ENCODE results near the gene NPIPA1.
"Not testable (repeated sequence)": the region's sequence is repeated elsewhere in the genome, so short reads cannot be mapped to it uniquely, and the experiment has no call there.

NPIPA1 gene

DNA sequence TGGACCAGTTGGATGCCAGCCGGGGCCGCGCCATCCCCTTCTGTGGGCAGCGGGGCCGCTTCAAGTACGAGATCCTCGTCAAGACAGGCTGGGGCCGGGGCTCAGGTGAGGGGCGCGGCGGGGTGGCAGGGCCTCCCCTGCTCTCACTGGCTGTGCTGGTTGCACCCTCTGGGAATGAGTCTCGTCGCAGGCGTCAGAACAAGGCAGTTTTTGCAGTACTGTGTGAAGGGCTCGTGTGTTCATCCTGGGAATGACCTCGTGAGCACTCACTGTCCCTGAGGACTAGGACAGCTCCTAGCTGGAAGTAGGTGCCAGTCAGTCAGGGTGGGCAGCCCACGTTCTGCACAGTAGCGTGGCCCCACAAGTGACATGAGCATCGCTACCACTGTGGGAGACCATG, 6.3 kb upstream of the NPIPA1 start:
- not testable (repeated sequence) for DNase-seq

DNA sequence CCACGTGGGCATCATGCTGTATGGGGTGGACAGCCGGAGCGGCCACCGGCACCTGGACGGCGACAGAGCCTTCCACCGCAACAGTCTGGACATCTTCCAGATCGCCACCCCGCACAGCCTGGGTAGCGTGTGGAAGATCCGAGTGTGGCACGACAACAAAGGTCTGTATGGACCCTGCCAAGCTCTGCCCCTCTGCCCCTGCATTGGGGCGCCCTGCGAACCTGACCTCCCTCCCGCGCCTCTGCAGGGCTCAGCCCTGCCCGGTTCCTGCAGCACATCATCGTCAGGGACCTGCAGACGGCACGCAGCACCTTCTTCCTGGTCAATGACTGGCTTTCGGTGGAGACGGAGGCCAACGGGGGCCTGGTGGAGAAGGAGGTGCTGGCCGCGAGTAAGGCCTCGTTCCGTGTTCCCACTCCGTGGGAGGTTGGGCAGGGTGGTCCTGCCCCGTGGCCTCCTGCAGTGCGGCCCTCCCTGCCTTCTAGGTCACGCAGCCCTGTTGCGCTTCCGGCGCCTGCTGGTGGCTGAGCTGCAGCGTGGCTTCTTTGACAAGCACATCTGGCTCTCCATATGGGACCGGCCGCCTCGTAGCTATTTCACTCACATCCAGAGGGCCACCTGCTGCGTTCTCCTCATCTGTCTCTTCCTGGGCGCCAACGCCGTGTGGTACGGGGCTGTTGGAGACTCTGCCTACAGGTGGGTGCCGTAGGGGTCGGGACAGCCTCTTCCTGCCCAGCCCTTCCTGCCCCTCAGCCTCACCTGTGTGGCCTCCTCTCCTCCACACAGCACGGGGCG, 4.5 kb upstream of the NPIPA1 start:
- not testable (repeated sequence) for DNase-seq

DNA sequence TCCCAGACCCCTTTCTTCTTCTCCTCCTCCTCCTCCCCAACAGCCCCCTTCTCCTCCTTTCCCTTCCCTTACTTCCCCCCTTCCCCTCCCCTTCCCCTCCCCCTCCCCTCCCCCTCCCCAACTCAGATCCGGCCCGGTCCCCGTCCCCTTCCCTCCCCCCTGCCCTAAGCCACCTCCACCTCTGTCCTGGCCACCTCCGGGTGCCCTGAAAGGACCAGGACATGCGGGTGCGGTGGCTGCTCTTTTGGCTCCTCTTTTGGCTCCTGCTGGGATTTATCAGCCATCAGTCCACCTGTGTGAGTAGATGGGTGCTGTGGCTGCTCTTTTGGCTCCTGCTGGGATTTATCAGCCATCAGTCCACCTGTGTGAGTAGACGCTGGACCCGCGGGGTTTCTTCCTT, 751 bp downstream of the NPIPA1 start:
- DNase-seq, result not testable (repeated sequence)

DNA sequence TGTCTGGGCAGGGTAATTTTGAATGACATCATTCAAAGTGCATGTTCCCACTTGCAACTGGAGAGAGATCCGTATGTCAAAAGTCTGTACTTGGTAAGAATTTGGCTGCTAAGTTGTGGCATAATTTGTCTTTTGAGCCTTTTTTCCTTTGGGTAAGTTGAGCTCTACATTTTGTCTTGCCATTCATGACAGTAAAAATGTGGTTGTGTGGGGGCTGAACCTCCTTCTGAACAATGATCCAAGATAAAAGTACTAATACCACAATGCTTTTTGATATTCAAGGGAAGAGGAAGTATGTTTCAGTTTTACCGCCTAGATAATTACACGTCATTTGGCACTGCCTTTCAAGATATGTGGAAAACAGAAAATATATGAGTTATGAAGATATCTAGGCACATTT, 5.4 kb downstream of the NPIPA1 start:
- DNase-seq, result not testable (repeated sequence)

DNA sequence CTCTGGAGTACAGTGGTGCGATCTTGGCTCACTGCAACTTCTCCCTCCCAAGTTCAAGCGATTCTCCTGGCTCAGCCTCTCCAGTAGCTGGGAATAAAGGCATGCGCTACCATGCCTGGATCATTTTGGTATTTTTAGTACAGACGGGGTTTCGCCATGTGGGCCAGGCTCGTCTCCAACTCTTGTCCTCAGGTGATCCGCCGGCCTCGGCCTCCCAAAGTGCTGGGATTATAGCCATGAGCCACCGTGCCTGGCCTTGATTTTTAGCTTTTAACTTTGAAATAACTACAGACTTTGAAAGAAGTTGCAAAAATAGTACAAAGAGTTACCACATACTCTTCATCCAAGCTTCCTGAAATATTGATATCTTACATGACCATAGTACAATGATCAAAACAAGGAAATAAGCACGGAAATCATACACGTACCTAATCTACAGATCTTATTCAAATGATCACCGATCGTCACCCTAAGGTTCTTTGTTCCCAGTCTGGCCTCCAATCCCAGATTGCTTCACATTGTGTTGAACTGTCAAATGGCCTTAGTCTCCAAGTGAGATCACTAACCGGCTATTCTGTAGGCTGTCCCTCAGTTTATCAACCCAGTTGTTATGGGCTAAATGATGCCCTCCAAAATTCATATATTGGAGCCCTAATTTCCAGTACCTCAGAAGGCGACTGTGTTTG, 18.4 kb downstream of the NPIPA1 start:
- no peak for DNase-seq

DNA sequence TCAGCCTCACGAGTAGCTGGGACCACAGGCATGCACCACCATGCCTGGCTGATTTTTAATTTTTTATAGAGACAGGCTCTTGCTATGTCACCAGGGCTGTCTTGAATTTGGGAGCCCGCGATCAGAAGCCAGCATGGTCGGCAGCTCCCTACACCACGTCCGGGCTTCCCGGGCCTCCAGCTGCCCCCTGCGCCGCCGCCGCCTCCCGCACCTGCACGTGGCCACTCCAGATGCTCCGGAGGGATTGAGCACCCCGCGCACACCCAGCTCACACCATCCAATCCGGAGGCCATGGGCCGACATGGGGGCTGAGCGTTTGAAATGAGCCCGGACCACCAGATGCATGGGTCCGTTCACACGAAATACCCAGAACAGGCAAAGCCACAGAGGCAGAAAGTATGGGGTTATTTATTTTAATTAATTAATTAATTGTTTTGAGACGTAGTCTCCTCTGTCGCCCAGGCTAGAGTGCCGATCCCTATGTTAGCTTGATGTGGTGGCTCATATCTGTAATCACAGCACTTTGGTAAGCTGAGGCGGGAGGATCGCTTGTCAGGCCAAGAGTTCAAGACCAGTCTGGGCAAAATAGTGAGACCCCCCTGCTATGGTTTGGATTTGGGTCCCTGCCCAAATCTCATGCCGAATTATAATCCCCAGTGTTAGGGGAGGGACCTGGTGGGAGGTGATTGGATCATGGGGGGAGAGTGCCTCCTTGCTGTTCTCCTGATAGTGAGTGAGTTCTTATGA, 20.5 kb downstream of the NPIPA1 start:
- no peak for DNase-seq

DNA sequence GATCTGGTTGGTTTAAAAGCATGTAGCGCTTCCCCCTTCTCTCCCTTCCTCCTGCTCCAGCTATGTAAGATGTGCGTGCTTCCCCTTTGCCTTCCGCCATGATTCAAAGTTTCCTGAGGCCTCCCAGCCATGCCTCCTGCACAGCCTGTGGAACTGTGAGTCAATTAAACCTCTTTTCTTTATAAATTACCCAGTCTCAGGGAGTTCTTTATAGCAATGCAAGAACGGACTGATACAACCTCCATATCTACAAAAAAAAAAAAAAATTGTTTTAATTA, 21.0 kb downstream of the NPIPA1 start:
- DNase-seq, result no peak

DNA sequence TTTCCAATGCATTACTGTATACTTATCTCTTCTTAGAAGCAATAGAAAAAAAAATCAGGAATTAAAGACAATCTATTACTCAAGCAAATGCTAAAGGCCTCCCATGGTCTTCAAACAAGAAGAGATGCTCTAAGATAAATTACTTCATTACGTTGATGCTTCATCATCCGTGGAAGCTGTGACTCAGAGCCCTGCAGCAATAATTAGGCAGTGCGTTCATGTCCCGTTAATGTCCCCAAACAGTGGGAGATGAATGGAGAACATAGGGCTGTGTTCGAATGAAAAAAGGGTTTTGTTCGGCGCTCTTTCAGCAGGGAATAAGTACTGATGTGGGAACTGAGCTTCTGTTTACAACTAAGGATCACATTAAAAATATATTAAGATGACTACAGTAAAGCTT, 21.7 kb downstream of the NPIPA1 start:
- DNase-seq, result no peak

DNA sequence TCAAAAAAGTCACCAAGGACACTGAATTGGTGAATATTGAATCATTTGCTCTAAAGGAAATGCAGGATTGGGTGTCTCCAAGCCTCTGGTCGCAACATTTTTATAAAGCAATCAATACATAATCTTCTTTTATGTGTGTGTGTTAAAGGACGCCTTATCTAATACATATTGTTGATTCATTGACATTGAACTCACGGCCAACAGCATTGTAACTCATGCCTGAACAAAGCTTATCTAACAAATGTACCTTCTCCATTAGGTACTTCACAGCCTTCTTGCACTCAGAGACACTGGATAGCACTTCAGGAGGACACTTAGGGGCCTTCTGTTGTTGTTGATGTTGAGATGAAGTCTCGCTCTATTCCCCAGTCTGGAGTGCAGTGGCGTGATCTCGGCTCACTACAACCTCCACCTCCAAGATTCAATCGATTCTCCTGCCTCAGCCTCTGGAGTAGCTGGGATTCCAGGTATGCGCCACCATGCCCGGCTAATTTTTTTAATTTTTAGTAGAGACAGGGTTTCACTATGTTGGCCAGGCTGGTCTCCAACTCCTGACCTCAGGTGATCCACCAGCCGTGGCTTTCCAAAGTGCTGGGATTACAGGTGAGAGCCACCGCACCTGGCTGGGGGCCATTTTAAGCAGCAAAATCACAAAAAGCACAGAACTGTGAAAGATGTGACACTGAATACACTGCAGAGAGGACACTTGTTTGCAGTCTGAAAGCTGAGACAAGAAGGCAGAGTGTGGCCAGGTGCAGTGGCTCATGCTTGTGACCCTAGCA, 24.4 kb downstream of the NPIPA1 start:
- no peak for DNase-seq

DNA sequence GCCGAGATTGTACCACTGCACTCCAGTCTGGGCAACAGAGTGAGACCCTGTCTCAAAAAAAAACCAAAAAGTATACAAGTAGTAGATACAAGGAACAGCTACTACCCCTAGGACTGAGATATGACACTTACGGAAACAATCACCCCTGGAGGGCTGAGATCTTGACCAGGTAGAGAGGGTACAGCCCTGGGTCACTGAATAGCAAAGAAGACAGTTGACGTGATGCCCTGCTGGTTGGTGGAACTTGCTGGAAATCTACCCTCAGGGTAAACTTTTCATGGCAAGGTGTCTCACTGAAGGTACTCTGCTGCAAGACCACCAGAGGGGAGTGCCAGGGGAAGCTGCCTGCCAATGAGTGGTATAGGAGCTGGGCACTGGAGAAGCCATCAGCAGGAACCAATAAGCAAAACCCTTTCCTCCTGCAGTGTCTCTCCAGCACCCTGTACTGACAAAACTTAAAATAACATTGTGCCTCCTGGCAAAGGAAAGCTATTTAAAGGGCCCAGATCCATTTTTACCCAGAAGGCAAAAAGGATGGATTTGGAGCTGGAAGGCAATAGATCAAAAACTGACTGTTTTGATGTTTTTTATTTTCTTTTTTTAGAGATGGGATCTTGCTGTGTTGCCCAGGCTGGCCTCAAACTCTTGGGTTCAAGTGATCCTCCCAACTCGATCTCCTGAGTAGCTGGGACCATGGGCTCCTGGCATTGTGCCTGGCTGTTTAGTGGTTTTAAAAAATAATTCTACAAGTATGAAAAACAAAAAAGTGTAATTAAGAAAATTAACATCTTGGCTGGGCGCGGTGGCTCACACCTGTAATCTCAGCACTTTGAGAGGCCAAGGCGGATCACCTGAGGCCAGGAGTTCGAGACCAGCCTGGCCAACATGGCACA, 26.3 kb downstream of the NPIPA1 start:
- DNase-seq, result no peak

DNA sequence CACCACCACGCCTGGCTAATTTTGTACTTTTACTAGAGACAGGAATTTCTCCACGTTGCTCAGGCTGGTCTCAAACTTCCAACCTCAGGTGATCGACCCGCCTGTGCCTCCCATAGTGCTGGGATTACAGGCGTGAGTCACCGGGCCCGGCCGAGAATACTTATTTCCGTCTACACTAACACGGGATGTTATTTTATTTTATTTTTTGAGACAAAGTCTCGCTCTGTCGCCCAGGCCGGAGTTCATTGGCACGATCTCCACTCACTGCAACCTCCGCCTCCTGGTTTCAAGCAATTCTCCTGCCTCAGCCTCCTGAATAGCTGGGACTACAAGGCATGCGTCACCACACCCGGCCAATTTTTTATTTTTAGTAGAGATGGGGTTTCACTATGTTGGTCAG, 28.1 kb downstream of the NPIPA1 start:
- DNase-seq, result no peak

DNA sequence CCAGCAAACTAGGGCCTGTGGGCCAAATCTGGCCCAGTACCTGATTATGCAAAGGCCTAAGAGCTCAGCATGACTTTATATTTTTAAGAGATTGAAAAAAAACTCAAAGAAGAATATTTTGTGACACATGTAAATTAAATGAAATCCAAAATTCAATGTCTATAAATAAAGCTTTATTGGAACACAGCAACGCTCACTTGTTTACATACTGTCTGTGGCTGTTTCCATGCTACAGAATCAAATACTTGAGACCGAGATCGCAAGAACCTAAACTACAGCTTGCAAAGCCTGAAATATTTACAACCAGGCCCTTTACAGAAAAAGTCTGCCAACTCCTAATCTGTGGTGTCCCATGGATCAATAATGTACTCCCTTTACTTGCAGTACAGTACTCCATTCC, 32.6 kb downstream of the NPIPA1 start:
- DNase-seq, result not testable (repeated sequence)

DNA sequence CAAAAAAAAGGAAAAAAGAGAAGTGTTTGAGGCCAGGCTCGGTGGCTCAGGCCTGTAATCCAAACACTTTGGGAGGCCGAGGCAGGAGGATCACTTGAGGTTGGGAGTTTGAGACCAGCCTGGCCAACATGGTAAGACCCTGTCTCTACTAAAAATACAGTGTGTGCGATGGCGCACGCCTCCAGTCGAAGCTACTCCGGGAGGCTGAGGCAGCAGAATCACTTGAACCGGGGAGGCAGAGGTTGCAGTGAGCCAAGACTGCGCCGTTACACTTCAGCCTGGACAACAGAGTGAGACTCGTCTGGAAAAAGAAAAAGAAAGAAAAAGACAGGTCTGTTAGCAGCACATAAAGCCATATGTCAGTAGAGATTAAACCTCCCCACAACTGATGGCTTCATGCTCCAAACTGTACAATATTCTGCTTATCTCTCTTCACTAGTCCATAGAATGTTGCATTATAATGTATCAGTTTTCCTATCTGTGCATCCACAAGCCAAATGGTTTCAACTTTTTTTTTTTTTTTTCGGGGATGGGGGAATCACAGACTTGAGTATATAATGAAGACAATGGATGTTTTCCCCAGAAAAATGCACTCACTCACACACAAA, 34.5 kb downstream of the NPIPA1 start:
- DNase-seq, result not testable (repeated sequence)

DNA sequence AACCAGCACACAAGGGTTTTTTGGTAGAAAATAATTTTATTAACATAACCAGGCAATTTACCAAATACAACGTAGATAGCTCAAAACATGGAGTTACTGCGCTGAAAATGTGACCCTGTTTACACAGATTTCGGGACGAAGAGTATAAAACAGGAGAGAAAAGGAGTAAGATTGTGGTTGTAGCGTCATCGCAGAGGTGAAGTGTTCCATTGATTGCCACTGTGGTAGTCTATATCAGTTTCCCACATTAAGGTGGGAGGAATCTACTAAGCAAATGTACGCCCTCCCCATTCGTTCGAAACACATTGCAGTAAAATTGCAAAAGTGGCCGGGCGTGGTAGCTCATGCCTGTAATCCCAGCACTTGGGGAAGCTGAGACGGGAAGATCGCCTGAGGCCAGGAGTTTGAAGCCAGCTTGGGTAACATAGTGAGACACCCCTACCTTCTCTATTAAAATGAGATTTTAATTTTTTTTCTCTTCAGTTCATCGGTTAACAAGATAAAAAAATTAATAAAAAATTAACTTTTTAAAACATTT, 36.6 kb downstream of the NPIPA1 start:
- not testable (repeated sequence) for DNase-seq

DNA sequence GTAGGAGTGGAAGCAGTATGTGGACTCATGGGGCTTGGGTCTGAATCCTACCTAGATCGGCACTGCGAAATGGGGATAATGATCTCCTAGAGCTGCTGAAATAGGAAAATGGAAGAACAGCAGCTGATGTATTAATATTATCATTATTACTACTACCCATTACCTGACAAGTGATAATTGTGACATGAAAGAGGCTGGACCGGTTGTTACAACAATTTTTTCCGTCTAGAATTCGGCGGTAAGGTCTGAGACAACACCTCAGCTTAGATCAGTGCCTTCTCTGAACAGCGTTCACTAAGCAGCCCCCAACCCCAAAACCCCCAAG, 37.0 kb downstream of the NPIPA1 start:
- not testable (repeated sequence) for DNase-seq

DNA sequence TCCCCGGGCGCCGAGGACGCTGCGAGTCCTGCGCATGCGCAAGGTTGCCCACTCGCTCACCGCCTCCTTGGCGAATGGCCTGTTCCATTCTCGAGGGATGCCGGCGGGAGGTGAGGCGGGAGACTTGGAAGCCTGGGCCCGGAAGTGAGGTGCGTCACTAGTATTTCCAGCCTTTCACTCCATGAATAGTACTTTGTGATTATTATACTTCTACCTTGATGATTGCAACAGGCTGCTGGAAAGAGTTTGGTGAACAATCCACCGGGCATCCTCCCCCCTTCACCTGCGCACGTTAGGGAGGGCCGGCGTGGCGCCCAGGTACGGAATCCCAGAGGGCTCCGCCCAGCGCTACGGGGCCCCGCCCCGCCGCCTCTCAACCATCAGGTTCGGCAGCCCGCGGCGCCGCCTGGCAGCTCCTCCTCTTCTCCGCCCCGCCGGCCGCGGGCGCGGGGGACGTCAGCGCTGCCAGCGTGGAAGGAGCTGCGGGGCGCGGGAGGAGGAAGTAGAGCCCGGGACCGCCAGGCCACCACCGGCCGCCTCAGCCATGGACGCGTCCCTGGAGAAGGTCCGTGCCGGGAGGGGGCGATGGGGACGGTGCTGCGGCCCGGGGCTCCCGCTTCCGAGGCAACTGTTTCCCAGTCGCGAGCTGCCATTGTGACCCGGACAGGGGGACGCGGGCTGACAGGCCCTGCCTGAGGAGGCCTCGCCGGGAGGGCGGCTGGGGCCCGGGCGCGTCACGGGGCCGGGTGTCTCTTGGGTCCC, 37.6 kb downstream of the NPIPA1 start, which contains the start of gene PDXDC1:
Gene PDXDC1 (plus strand): TSS at position 371 of the 762 bp plus-strand sequence. CDS start 174 bp downstream, at position 545.
- DNase-seq, result peak; percentile 98

DNA sequence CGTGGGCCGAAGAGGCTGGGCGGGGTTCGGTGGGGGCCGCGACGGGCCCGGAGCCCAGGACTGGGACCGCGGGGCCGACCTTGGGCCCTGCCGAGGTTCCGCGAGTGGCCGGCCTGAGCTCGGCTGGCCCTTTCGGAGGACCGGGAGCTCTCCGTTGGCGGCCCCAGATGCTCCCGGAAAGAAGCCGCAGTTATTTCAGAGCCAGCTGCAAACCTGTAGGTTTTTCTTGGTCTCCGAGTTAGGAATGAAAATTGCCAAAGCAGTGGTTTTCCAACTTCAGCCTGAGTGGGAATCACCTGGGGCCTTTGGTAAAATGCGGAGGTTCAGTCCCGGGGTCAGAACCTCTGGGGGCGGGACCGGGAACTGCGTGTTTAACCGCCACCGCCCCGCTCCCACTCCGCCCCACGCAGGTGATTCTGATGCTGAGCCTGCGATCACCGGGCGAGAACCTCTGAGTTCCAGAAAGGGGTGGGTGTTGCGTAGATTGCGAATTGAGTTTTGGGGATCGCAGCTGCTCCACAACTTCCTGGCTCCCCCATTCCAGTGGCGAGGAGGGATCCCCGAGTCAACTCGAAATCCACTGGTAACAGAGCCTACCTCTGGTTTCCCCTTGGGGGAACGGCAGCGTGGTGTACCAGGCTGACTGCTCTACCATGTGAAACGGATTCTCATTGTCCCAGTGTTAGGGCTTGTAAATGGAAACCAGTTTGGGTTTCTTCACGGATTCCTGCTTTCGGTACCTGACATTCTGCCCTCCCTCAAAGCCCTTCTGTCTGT, 38.4 kb downstream of the NPIPA1 start:
- not testable (repeated sequence) for DNase-seq

DNA sequence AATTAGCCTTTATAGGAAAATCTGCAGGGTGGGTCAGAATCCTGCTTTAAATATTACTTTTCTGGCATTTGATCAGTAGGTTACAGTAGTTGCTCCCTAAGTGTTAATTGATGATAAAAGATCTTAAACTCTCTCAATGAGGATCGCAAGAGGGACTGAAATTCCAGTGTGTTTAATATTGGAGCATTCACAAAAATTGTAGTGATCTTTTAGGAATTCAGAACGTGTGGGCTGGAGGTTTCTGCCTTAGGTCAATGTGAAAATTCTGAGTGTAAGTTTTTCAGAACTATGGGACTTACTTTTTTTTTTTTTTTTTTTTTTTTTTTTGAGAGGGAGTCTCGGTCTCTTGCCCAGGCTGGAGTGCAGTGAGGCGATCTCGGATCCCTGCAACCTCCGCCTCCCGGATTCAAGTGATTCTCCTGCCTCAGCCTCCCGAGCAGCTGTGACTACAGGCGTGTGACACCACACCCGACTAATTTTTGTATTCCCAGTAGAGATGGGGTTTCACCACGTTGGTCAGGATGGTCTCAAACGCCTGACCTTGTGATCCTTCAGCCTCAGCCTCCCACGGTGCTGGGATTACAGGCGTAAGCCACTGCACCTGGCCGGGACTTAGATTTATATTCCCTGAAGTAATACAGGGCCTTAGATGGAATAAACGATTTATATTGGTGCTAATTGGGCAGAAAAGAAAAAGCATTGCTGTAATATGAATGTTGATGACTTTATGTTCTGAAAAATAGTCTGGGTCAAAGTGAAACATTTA, 39.9 kb downstream of the NPIPA1 start:
- DNase-seq, result not testable (repeated sequence)

DNA sequence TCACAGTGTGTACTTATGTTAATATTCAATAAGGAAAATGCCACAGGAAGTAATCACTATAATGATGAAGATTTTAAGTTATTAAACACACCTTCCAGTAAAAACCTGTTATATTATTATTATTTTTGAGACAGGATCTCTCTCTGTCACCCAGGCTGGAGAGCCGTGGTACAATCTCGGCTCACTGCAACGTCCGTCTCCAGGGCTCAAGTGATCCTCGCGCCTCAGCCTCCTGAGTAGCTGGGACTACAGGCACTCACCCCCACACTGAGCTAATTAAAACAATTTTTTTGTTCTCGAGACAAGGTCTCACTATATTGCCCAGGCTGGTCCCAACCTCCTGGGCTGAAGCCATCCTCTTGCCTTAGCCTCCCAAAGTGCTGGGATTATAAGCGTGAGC, 41.0 kb downstream of the NPIPA1 start:
- DNase-seq, result not testable (repeated sequence)
